GM12865 (cell line): ENCODE measurements around the gene FRMD4A.

Source experiments
- DNase-seq: peaks from one replicate; pipeline ENCODE4 v3.0.0; 2010; ENCODE audit warnings: low read depth
- H3K4me3 ChIP-seq: 2 replicates; pipeline ENCODE4 v1.5.1; 2011; ENCODE audit warnings: mild to moderate bottlenecking, low read depth, low read length, control low read depth
- TF ChIP-seq, protein P1 (sequence below): IDR thresholded peaks from 2 replicates; pipeline ENCODE4 v1.5.1; 2011; ENCODE audit warnings: low read length, control low read depth, low read depth, inconsistent platforms; ENCODE audit not compliant: insufficient read depth; ENCODE audit errors: missing control alignments

The FRMD4A gene

DNA sequence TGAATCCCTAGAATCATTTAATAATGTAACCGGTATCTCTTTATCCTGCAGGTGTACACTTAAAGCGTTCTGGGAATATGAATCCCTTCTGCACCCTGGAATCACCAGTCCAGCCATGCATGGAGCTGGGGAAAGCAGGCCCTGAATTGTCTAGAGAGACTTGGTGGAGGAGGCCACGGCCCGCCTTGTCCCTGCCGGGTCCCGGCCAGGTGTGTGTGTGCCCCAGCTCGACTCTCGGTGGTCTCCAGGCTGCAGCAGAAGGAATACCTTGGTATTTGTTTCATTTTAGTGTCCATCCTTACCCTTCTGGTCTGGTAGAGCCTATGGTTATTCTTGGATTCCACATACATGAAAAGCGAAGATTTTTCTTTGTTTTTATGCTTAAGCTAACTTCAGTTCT lies 685.9 kb downstream of the FRMD4A start:
- TF ChIP-seq, protein P1, sequence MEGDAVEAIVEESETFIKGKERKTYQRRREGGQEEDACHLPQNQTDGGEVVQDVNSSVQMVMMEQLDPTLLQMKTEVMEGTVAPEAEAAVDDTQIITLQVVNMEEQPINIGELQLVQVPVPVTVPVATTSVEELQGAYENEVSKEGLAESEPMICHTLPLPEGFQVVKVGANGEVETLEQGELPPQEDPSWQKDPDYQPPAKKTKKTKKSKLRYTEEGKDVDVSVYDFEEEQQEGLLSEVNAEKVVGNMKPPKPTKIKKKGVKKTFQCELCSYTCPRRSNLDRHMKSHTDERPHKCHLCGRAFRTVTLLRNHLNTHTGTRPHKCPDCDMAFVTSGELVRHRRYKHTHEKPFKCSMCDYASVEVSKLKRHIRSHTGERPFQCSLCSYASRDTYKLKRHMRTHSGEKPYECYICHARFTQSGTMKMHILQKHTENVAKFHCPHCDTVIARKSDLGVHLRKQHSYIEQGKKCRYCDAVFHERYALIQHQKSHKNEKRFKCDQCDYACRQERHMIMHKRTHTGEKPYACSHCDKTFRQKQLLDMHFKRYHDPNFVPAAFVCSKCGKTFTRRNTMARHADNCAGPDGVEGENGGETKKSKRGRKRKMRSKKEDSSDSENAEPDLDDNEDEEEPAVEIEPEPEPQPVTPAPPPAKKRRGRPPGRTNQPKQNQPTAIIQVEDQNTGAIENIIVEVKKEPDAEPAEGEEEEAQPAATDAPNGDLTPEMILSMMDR: no peak
- no peak overlapping the region for H3K4me3 ChIP-seq
- DNase-seq: no peak

DNA sequence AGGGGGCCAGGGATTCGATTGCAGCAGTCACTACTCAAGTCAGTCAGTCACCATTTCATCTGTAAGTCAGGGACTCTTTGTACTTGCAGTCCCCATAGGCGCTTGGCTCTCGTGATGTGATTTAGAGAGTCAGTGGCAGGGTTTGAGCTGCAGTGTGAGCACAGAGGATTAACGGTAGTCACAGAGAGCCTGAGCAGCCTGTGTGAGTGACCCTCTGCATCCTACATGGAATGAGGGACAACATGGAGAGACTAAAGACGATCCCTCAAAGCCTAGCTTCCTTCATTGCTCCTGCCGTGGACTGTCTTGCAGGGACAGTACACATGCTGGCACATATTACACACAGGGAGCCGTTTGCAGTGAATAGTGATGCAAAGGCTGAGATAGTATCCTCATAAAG lies 687.7 kb downstream of the FRMD4A start:
- H3K4me3 ChIP-seq: no peak overlapping the region
- DNase-seq: no peak
- TF ChIP-seq, protein P1: no peak

DNA sequence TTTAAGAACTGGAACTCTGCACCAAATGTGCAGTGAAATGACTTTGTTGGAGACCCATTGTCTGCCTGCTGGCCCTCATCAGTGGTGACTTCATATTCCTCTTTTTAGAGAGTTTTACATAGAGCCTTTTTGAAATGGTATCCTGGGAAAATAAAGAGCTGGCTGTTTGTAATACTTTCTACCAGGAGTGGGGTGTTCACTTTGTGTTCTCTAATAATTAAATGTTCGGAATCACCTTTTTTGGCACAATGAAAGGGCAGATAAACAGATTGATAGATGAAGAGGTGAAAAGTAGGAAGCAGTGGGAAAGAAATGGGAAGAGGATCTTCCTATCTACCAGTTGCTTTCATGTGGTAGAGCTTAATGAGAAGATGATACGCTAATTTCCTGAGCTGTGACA lies 688.4 kb downstream of the FRMD4A start:
- H3K4me3 ChIP-seq: no peak overlapping the region
- TF ChIP-seq, protein P1: no peak
- DNase-seq: no peak

DNA sequence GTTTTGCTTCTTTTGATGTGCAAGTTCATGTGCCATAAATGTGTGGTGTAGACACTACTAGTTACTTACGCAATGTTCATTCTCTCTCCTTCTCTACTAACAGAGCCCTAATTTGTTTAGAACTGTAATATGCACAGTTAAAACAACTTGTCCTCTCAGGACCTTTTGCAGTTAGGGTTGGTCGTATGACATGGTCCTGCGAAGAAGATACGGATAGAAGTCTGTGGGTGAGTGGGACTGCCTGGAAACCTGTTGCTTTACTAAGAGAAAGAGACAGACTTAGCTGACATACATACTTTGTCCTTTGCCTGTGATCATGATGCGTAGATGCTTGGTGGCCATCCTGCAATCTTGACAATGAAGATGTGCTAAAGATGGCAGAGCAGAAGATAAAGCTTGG lies 692.8 kb downstream of the FRMD4A start:
- TF ChIP-seq, protein P1: no peak
- no peak for DNase-seq
- no peak overlapping the region for H3K4me3 ChIP-seq

DNA sequence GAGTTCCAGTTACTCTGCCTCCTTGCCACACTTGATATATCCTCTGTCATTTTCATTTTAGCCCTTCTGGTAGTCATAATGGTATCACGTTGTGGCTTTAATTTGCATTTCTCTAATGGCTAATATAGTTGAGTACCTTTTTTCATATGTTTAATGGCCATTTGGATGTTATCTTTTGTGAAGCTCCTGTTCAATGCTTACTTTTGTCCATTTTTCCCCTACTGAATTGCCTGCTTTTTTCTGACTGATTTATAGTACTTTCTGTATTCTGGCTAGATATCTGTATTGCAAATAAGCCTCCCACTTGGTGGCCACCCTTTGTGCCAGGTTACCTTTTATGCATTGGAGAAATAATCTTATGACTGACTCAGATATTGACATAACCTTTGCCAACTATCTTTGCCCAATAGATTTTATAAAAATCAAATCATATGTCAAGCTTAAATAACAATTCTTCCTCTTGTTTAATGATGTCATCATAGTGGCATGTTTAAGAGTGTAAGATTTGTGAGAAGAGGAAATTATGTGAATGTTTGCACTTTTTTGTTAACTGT lies 693.3 kb downstream of the FRMD4A start:
- no peak overlapping the region for H3K4me3 ChIP-seq
- no peak for DNase-seq
- TF ChIP-seq, protein P1: no peak

DNA sequence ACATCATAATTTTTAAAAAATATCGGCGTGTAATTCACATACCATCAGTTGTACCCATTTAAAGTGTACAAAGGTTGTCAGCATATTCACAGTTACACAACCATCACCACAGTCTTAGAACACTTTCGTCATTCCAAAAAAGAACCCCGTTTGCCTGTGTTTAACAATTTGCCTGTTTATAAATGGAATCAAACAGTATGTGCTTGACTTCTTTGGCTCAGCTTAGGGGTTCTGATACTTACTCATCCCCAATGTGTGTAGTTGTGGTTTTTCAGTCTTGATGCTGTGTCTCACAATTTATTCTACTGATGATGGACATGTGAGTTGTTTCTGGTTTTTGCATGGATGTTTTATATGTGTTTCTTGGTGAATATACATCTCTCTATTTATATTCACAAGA lies 693.9 kb downstream of the FRMD4A start:
- TF ChIP-seq, protein P1: no peak
- no peak for DNase-seq
- no peak overlapping the region for H3K4me3 ChIP-seq

DNA sequence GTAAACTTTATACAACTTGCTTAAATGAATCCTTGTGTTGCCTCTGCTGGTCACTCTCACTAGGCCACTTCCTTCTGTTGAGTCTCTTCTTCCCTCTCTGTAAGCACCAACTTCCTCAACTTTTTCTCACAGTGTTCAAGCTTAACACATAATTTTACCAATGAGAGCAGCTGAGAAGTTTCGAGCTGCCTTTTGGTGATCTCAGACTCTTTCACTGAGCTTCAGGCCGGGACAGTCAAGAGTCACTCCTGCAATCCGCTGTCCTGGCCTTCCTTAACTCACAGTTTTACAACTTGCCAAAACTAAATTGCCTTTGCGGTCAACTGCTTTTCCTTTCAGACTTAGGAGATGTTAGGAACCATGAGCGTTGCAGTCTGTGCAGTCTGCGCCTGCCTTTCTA lies 696.5 kb downstream of the FRMD4A start:
- H3K4me3 ChIP-seq: no peak overlapping the region
- TF ChIP-seq, protein P1: no peak
- DNase-seq: no peak
